Brain microvascular endothelial cell (primary cell): Measurements from ENCODE around the gene C11orf52.
A peak's percentile ranks its signal among the peaks of the same experiment; 100 is the strongest.
"Not testable (repeated sequence)": the region's sequence is repeated elsewhere in the genome, so short reads cannot be mapped to it uniquely, and the experiment has no call there.

Experiments used
- DNase-seq: peaks from one replicate; pipeline ENCODE4 v3.0.0-alpha.2; 2020
- H3K27ac ChIP-seq: fragments of 250-450 bp; sonication (Bioruptor Pico); 2 replicates; pipeline ENCODE4 v1.5.1; 2020; ENCODE audit warnings: mild to moderate bottlenecking, moderate library complexity
- H3K27me3 ChIP-seq: fragments of 250-450 bp; sonication (Bioruptor Pico); replicated peaks from 2 replicates; pipeline ENCODE4 v1.5.1; 2020; ENCODE audit warnings: mild to moderate bottlenecking
- H3K36me3 ChIP-seq: fragments of 250-450 bp; sonication (Bioruptor Pico); replicated peaks from 2 replicates; pipeline ENCODE4 v1.5.1; 2020; ENCODE audit warnings: mild to moderate bottlenecking
- H3K4me3 ChIP-seq: 2 replicates; pipeline ENCODE4 v1.5.1; 2011; ENCODE audit warnings: low read depth, mild to moderate bottlenecking, control low read depth, low read length, moderate library complexity
- in situ Hi-C: cut with HindIII; loops from 2 replicates; pipeline ENCODE4 v1.10.0; 2017; ENCODE audit warnings: low sequenced_read_pairs, low pct_ligation_motif_present
- TF ChIP-seq, protein P1 (sequence below): IDR thresholded peaks from 2 replicates; pipeline ENCODE4 v1.5.1; 2011; ENCODE audit warnings: low read depth, mild to moderate bottlenecking, moderate library complexity, low read length, control low read depth, inconsistent platforms; ENCODE audit errors: missing control alignments

The C11orf52 gene

DNA sequence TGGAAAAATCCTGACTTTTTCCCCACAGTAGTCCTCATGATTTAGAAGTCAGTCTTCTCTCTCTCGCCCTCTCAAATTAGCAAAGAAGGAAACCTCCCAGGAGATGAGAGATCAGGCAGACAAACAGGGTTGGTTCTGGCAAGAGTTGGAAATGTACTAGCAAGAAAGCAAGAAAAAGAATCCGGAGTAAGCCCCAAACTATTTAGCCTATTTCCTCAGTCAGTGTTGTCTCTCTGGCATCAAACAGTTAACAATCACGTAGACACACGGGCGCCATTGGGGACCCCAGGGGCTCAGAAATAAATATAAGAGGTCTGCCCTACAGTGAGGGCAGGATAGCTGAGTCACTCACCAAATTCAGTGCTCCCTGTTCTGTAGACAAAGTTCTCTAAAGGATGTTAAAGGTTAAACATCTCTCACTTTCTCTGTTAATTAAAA is 4.7 kb downstream of the C11orf52 start:
- Histone ChIP-seq H3K4me3 (no peak overlapping the region), H3K36me3 (no peaks in the 10 kb centered on the region), H3K27ac (peak overlapping the region; percentile 26), H3K27me3 (no peaks in the 10 kb centered on the region)
- no peak for DNase-seq
- in situ Hi-C loops = no loop called here
- TF ChIP-seq, protein P1, sequence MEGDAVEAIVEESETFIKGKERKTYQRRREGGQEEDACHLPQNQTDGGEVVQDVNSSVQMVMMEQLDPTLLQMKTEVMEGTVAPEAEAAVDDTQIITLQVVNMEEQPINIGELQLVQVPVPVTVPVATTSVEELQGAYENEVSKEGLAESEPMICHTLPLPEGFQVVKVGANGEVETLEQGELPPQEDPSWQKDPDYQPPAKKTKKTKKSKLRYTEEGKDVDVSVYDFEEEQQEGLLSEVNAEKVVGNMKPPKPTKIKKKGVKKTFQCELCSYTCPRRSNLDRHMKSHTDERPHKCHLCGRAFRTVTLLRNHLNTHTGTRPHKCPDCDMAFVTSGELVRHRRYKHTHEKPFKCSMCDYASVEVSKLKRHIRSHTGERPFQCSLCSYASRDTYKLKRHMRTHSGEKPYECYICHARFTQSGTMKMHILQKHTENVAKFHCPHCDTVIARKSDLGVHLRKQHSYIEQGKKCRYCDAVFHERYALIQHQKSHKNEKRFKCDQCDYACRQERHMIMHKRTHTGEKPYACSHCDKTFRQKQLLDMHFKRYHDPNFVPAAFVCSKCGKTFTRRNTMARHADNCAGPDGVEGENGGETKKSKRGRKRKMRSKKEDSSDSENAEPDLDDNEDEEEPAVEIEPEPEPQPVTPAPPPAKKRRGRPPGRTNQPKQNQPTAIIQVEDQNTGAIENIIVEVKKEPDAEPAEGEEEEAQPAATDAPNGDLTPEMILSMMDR = no peak

DNA sequence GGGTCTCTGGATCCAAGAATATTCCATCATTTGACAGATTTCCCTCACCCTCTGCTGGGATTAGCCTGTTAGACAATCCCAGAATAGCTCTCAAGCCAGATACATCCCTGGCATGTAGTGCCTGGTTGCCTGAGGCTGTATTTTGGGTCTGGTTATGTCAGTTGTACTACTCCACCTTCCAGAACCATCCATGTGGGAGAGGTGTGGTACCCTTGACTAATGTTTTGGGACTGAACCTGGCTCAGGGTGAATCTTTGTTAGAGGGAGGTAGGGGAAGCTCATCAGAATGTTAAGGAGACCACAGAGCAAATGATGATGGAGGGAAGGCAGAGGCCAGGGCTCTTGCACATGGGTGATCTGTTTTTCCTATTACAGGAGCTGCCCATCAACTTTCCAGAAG is 5.2 kb downstream of the C11orf52 start:
- H3K27ac ChIP-seq = no peak overlapping the region
- H3K27me3 ChIP-seq = no peaks in the 10 kb centered on the region
- in situ Hi-C loops = no loop called here
- no peak overlapping the region for H3K4me3 ChIP-seq
- DNase-seq = no peak
- TF ChIP-seq, protein P1 = no peak
- no peaks in the 10 kb centered on the region for H3K36me3 ChIP-seq

DNA sequence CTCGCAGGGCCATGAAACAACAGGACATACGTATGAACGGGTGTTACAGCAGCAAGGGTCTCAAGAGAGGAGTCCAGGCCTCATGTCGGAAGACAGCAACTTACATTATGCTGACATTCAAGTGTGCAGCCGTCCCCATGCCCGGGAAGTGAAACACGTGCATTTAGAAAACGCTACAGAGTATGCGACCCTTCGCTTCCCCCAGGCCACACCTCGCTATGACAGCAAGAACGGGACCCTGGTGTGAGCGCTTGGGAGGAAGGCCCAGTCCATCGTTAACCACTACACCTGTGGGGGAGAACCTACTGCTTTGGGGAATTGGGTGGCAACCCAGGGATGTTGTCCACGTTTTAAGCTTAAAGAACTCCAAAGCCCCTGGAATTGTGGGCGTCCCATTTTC is 7.2 kb downstream of the C11orf52 start:
- H3K27me3 ChIP-seq = no peaks in the 10 kb centered on the region
- TF ChIP-seq, protein P1 = no peak
- H3K36me3 ChIP-seq = no peaks in the 10 kb centered on the region
- in situ Hi-C loops = no loop called here
- DNase-seq = no peak
- no peak overlapping the region for H3K4me3 ChIP-seq
- no peak overlapping the region for H3K27ac ChIP-seq

DNA sequence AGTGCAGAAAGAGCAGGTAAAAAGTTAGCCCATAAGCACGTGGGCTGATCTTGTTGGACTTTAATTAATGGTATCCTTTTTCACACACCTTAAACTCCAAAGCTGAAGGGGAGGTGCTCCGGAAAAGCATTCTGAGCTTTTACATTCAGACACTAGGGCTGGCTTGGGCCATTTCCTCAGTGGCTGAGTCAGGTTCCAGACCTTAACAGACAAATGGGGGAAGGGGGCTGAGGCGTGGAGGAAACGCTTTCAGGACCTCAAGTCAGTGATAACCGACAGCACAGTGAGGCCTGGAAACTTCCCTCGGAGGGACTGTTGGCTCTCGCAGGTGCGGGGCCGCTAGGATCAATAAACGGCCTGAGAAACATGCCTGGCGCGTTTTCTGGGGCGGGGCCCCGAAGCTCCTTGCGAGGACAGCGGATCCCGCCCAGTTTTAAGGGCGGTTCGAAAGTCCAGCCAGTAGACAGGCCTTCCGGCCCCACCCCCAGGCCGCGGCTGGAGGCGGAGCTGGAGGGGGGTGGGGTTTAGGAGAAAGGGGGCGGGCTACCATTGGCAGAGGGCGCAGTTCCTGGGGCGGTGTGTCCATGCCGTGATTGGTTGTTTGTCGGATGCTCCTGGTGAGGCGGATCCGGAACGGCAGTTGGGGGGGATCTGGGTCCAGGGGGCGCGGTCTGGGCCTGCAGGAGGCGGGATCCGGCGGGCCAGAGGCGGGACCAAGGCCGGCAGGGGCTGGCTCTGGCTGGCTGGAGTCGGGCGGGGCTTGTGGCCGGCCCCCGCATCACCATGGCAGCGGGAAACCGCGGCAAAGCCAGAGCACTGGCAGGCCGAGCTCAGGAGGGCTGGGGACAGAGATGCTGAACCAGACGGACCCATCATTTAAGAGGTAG is 8.0 kb downstream of the C11orf52 start:
- Histone ChIP-seq H3K4me3 (peak overlapping the region; percentile 62), H3K27ac (peak overlapping the region; percentile 70), H3K27me3 (no peaks in the 10 kb centered on the region), H3K36me3 (no peaks in the 10 kb centered on the region)
- TF ChIP-seq, protein P1 = peak; percentile 16
- in situ Hi-C loops = no loop called here
- DNase-seq = peak; percentile 93

DNA sequence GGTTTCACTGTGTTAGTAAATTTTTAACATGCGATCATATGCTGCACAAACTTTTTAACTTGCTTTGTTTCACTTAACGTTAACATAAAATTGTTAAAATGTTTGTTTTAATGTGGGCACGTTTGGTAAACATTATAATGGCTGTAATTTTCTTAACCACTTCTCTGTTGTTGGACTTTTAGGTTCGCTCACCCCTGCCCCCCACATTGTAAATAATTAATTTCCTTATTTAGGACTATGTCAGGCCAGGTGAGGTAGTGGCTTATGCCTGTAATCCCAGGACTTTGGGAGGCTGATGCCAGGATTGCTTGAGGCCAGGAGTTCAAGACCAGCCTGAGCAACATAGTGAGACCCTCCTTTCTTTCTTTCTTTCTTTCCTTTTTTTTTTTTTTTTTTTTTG is 11.8 kb downstream of the C11orf52 start:
- no peak overlapping the region for H3K27ac ChIP-seq
- TF ChIP-seq, protein P1 = no peak
- no peak overlapping the region for H3K4me3 ChIP-seq
- no peaks in the 10 kb centered on the region for H3K27me3 ChIP-seq
- in situ Hi-C loops = no loop called here
- no peaks in the 10 kb centered on the region for H3K36me3 ChIP-seq
- DNase-seq = no peak

DNA sequence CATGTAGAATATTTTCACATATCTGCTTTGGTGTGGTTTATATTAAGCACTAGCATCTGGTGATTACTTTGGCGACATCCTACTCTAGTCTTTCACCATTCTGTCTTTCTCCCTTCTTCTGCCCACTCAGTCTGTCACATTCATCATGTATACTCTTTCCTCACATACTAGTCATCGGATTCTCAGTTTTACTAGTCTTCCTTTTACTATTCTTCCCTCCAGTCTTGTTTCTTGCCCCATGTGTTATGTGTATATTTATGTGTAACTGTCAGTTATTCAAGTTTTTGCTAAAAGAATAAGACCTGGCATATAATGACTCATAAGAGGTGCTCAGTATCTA is 13.9 kb downstream of the C11orf52 start:
- Histone ChIP-seq H3K27me3 (no peaks in the 10 kb centered on the region), H3K36me3 (no peaks in the 10 kb centered on the region), H3K4me3 (no peak overlapping the region), H3K27ac (no peak overlapping the region)
- in situ Hi-C loops = no loop called here
- no peak for DNase-seq
- TF ChIP-seq, protein P1 = no peak

DNA sequence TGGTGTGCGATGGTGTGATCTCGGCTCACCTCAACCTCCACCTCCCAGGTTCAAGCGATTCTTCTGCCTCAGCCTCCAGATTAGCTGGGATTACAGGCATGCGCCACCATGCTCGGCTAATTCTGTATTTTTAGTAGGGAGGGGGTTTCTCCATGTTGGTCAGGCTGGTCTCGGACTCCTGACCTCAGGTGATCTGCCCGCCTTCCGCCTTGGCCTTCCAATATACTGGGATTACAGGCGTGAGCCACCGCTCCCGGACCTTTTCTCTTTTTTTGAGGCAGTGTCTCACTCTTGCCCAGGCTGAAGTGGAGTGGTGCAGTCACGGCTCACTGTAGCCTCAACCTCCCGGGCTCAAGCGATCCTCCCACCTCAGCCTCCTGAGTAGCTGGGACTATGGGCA is 14.5 kb downstream of the C11orf52 start:
- H3K36me3 ChIP-seq, H3K27me3 ChIP-seq, in situ Hi-C loops, DNase-seq, H3K4me3 ChIP-seq, H3K27ac ChIP-seq: not testable (repeated sequence)
